GM19395 (cell line): Measurements from ENCODE around the gene KCNIP2.
A peak's percentile ranks its signal among the peaks of the same experiment; 100 is the strongest.

Experiments
- ATAC-seq: cut with Tn5 transposase; IDR thresholded peaks from one replicate; pipeline ENCODE4 v1.9.1; 2021; ENCODE audit warnings: mild to moderate bottlenecking, moderate library complexity; ENCODE audit not compliant: unreplicated experiment

KCNIP2 gene

GRCh38 chr10:101785801-101786200, 57.8 kb downstream of the KCNIP2 start:
- no peak for ATAC-seq

- ATAC-seq, result no peak
Observed at GRCh38 chr10:101784558-101784957, 59.0 kb downstream of the KCNIP2 start.

- ATAC-seq, result no peak
Observed at GRCh38 chr10:101783736-101784118, 59.9 kb downstream of the KCNIP2 start.

GRCh38 chr10:101782811-101783735, 60.5 kb downstream of the KCNIP2 start, which contains the start of gene NPM3:
Gene NPM3 (minus strand): TSS chr10:101783446. CDS start chr10:101783390, 56 bp downstream.
- peak; percentile 56 for ATAC-seq

GRCh38 chr10:101781984-101782810, 61.4 kb downstream of the KCNIP2 start:
- no peak for ATAC-seq

- no peak for ATAC-seq
Observed at GRCh38 chr10:101781655-101781983, 62.0 kb downstream of the KCNIP2 start.

- peak; percentile 42 for ATAC-seq
Observed at GRCh38 chr10:101780818-101781654, 62.6 kb downstream of the KCNIP2 start.

GRCh38 chr10:101780187-101780817, 63.3 kb downstream of the KCNIP2 start:
- no peak for ATAC-seq

GRCh38 chr10:101779544-101780186, 63.9 kb downstream of the KCNIP2 start:
- peak; percentile 43 for ATAC-seq

GRCh38 chr10:101778781-101779543, 64.6 kb downstream of the KCNIP2 start:
- no peak for ATAC-seq

- no peak for ATAC-seq
Observed at GRCh38 chr10:101778151-101778780, 65.3 kb downstream of the KCNIP2 start.

GRCh38 chr10:101777619-101778145, 65.9 kb downstream of the KCNIP2 start:
- ATAC-seq, result no peak

GRCh38 chr10:101776161-101776817, 67.3 kb downstream of the KCNIP2 start:
- ATAC-seq, result no peak
